Sigmoid colon (tissue), 3 donors: ENCODE results near the gene ST6GALNAC2.

Experiments
- CTCF ChIP-seq, 4 experiments: fragments of 450-650 bp in 3 of 4; fragments of 200-600 bp in 1 of 4; IDR thresholded peaks; one replicate each; pipeline ENCODE4 v1.5.1; 2016 to 2019; ENCODE audit warnings: antibody characterized with exemption in 4 of 4, mild to moderate bottlenecking in 3 of 4, moderate library complexity in 2 of 4
- POLR2A ChIP-seq, 2 donors: fragments of 450-650 bp; IDR thresholded peaks; one replicate each; pipeline ENCODE4 v1.6.1; 2016; ENCODE audit warnings: antibody characterized with exemption in 2 of 2, mild to moderate bottlenecking in 2 of 2, moderate library complexity in 2 of 2

- TF ChIP-seq CTCF (IDR thresholded peaks at IDR 0.05): no peak
- no peak for TF ChIP-seq POLR2A (IDR thresholded peaks at IDR 0.05)
Measured at GRCh38 chr17:76576189-76576588, 9.5 kb downstream of the ST6GALNAC2 start.
